ENCODE results near the gene MLH3. TPM values are rescaled to one million over a fixed set of nuclear protein-coding genes. Genes with fewer than 3 reads are reported as not detected.
"Not testable (repeated sequence)": the region's sequence is repeated elsewhere in the genome, so short reads cannot be mapped to it uniquely, and the experiment has no call there.

The MLH3 gene
- total RNA-seq, 1 donor from 2014 or later: 27.7 TPM

- H3K27ac Mint-ChIP-seq (ENCODE audit: unreplicated experiment): no peak overlapping the region
- DNase-seq (ENCODE audit: low read depth, low spot score): no peak
- peak overlapping the region; percentile 99 for H3K4me3 Mint-ChIP-seq
- no peaks in the 10 kb centered on the region for H3K9me3 Mint-ChIP-seq
- peaks cover 2% of the 10 kb centered on the region for H3K27me3 Mint-ChIP-seq (ENCODE audit: low read depth)
- H3K4me1 Mint-ChIP-seq: peaks cover 23% of the 10 kb centered on the region
- TF ChIP-seq, protein P1, sequence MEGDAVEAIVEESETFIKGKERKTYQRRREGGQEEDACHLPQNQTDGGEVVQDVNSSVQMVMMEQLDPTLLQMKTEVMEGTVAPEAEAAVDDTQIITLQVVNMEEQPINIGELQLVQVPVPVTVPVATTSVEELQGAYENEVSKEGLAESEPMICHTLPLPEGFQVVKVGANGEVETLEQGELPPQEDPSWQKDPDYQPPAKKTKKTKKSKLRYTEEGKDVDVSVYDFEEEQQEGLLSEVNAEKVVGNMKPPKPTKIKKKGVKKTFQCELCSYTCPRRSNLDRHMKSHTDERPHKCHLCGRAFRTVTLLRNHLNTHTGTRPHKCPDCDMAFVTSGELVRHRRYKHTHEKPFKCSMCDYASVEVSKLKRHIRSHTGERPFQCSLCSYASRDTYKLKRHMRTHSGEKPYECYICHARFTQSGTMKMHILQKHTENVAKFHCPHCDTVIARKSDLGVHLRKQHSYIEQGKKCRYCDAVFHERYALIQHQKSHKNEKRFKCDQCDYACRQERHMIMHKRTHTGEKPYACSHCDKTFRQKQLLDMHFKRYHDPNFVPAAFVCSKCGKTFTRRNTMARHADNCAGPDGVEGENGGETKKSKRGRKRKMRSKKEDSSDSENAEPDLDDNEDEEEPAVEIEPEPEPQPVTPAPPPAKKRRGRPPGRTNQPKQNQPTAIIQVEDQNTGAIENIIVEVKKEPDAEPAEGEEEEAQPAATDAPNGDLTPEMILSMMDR (conservative IDR thresholded peaks at IDR 0.05): no peak
- peaks cover 7% of the 10 kb centered on the region for H3K36me3 Mint-ChIP-seq (ENCODE audit: low read depth)
These were observed 49.4 kb downstream of the MLH3 start for GRCh38 chr14:75001899-75002298.

- no peak overlapping the region for H3K27ac Mint-ChIP-seq (ENCODE audit: unreplicated experiment)
- H3K4me1 Mint-ChIP-seq: peaks cover 23% of the 10 kb centered on the region
- H3K4me3 Mint-ChIP-seq: peak overlapping the region; percentile 99
- no peak for DNase-seq (ENCODE audit: low read depth, low spot score)
- peaks cover 2% of the 10 kb centered on the region for H3K27me3 Mint-ChIP-seq (ENCODE audit: low read depth)
- TF ChIP-seq, protein P1 (conservative IDR thresholded peaks at IDR 0.05): no peak
- H3K9me3 Mint-ChIP-seq: no peaks in the 10 kb centered on the region
- peaks cover 4% of the 10 kb centered on the region for H3K36me3 Mint-ChIP-seq (ENCODE audit: low read depth)
These were observed 50.0 kb downstream of the MLH3 start for GRCh38 chr14:75001261-75001660.

GRCh38 chr14:74995781-74996180 is 55.5 kb downstream of the MLH3 start:
- H3K9me3 Mint-ChIP-seq; H3K27me3 Mint-ChIP-seq (ENCODE audit: low read depth); H3K4me1 Mint-ChIP-seq; DNase-seq (ENCODE audit: low read depth, low spot score); H3K4me3 Mint-ChIP-seq; H3K27ac Mint-ChIP-seq (ENCODE audit: unreplicated experiment); H3K36me3 Mint-ChIP-seq (ENCODE audit: low read depth): not testable (repeated sequence)

DNA sequence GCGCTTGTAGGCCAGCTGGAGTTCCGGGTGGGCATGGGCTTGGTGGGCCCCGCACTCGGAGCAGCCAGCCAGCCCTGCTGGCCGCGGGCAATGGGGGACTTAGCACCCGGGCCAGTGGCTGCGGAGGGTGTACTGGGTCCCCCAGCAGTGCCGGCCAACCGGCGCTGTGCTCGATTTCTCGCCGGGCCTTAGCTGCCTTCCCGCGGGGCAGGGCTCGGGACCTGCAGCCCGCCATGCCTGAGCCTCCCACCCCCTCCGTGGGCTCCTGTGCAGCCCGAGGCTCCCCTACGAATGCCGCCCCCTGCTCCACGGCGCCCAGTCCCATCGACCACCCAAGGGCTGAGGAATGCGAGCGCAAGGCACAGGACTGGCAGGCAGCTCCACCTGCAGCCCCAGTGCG is 57.1 kb downstream of the MLH3 start:
- not testable (repeated sequence) for H3K27ac Mint-ChIP-seq (ENCODE audit: unreplicated experiment); H3K4me3 Mint-ChIP-seq; H3K36me3 Mint-ChIP-seq (ENCODE audit: low read depth); H3K27me3 Mint-ChIP-seq (ENCODE audit: low read depth); DNase-seq (ENCODE audit: low read depth, low spot score); H3K4me1 Mint-ChIP-seq; H3K9me3 Mint-ChIP-seq

GRCh38 chr14:74988993-74989392 is 62.3 kb downstream of the MLH3 start:
- Mint-ChIP-seq H3K4me1 (peaks cover 10% of the 10 kb centered on the region), H3K27me3 (ENCODE audit: low read depth) (no peaks in the 10 kb centered on the region), H3K9me3 (no peaks in the 10 kb centered on the region), H3K36me3 (ENCODE audit: low read depth) (no peaks in the 10 kb centered on the region), H3K4me3 (no peak overlapping the region), H3K27ac (ENCODE audit: unreplicated experiment) (no peak overlapping the region)
- TF ChIP-seq, protein P1 (conservative IDR thresholded peaks at IDR 0.05): no peak
- DNase-seq (ENCODE audit: low read depth, low spot score): no peak

GRCh38 chr14:74988131-74988530 is 63.1 kb downstream of the MLH3 start:
- H3K27me3 Mint-ChIP-seq (ENCODE audit: low read depth): no peaks in the 10 kb centered on the region

More at GRCh38 chr14:74988131-74988530, 63.1 kb downstream of the MLH3 start:
- Mint-ChIP-seq H3K4me1 (peaks cover 10% of the 10 kb centered on the region), H3K36me3 (ENCODE audit: low read depth) (no peaks in the 10 kb centered on the region), H3K4me3 (no peak overlapping the region), H3K27ac (ENCODE audit: unreplicated experiment) (no peak overlapping the region), H3K9me3 (no peaks in the 10 kb centered on the region)
- DNase-seq (ENCODE audit: low read depth, low spot score): no peak
- TF ChIP-seq, protein P1 (conservative IDR thresholded peaks at IDR 0.05): no peak

Data from neural crest cell (in vitro differentiated cells).